ENCODE measurements around the gene MACROH2A1.

The MACROH2A1 gene

GRCh38 chr5:135303582-135304173 lies 95.4 kb downstream of the MACROH2A1 start:
- Histone ChIP-seq H3K27ac (ENCODE audit: low read depth, low read length) (no peak overlapping the region), H3K9ac (ENCODE audit: low read length) (no peak overlapping the region), H4K20me1 (ENCODE audit: low read depth, low read length) (no peaks in the 10 kb centered on the region), H3K9me2 (replicated peaks; ENCODE audit: insufficient read depth, low read length) (no peaks in the 10 kb centered on the region), H2AFZ (ENCODE audit: low read depth, low read length, severe bottlenecking) (no peak overlapping the region), H3K4me2 (ENCODE audit: low read depth, low read length, poor library complexity, severe bottlenecking) (no peak overlapping the region), H3K79me2 (ENCODE audit: insufficient read depth, low read length) (no peaks in the 10 kb centered on the region), H3K4me3 (ENCODE audit: insufficient read depth, low read length, poor library complexity, severe bottlenecking) (no peak overlapping the region), H3K9me3 (ENCODE audit: insufficient read depth, low read length) (no peaks in the 10 kb centered on the region), H3F3A (ENCODE audit: insufficient read depth) (no peaks in the 10 kb centered on the region), H3K36me3 (ENCODE audit: low read length) (no peaks in the 10 kb centered on the region), H3K27me3 (ENCODE audit: low read length) (peaks cover 4% of the 10 kb centered on the region; the same call in 1 of the 2 replicates)
- no peak for TF ChIP-seq EZH2phosphoT487 (conservative IDR thresholded peaks at IDR 0.05; ENCODE audit: low read length)
- TF ChIP-seq, protein P1, sequence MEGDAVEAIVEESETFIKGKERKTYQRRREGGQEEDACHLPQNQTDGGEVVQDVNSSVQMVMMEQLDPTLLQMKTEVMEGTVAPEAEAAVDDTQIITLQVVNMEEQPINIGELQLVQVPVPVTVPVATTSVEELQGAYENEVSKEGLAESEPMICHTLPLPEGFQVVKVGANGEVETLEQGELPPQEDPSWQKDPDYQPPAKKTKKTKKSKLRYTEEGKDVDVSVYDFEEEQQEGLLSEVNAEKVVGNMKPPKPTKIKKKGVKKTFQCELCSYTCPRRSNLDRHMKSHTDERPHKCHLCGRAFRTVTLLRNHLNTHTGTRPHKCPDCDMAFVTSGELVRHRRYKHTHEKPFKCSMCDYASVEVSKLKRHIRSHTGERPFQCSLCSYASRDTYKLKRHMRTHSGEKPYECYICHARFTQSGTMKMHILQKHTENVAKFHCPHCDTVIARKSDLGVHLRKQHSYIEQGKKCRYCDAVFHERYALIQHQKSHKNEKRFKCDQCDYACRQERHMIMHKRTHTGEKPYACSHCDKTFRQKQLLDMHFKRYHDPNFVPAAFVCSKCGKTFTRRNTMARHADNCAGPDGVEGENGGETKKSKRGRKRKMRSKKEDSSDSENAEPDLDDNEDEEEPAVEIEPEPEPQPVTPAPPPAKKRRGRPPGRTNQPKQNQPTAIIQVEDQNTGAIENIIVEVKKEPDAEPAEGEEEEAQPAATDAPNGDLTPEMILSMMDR (IDR thresholded peaks at IDR 0.05; ENCODE audit: insufficient read depth, low read length, poor library complexity, severe bottlenecking), result no peak

DNA sequence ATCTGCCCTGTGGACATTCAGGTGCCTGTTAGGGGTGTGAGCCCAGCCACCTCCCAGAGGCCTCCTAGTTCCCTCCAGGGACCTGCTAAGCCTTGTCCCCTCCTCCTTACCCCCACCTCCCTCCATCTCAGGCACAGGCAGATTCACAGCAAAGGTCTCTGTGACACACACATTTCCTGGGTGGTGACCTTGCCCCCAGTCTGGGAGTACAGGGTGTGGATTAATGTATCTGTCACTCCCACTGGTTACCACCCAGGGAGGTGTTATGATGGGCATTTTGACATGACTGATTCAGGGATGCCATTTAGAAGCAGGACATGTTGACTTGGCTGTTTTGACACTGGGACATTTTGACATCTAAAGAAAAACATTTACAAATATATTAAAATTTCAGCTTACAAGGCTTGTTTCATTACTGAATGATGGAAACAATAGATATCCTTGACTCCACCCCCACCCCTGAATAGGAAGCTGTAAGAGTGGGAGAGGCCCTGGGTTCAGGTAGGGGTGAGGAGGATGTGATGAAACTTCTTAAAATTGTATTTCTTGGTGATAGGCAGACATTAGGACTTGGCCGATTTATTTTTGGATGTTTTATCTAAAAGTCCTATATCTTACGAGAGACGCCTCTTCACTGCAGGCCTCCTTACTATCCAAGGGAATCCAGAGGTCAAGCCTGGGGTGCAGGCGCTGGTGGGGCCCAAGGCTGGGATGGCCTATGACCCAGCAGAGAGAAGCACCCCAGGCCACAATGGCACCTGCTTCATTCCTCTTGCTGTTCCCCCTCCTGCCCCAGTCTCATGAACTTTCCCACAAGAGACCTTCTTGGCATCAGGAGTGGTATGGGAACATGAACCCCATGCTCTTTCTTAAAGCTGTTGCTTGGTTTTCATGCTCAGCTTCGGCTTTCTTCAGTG lies 101.9 kb downstream of the MACROH2A1 start:
- no peak overlapping the region for H3K27ac ChIP-seq (ENCODE audit: low read depth, low read length)
- H4K20me1 ChIP-seq (ENCODE audit: low read depth, low read length), result no peaks in the 10 kb centered on the region
- H3K9me3 ChIP-seq (ENCODE audit: insufficient read depth, low read length), result no peaks in the 10 kb centered on the region
- H3K4me3 ChIP-seq (ENCODE audit: insufficient read depth, low read length, poor library complexity, severe bottlenecking), result no peak overlapping the region
- no peaks in the 10 kb centered on the region for H3K36me3 ChIP-seq (ENCODE audit: low read length)
- no peak overlapping the region for H3K4me2 ChIP-seq (ENCODE audit: low read depth, low read length, poor library complexity, severe bottlenecking)
- no peaks in the 10 kb centered on the region for H3K79me2 ChIP-seq (ENCODE audit: insufficient read depth, low read length)
- TF ChIP-seq, protein P1 (IDR thresholded peaks at IDR 0.05; ENCODE audit: insufficient read depth, low read length, poor library complexity, severe bottlenecking), result no peak
- TF ChIP-seq EZH2phosphoT487 (conservative IDR thresholded peaks at IDR 0.05; ENCODE audit: low read length), result no peak
- H3K27me3 ChIP-seq (ENCODE audit: low read length), result peaks cover 4% of the 10 kb centered on the region; the same call in 1 of the 2 replicates
- no peaks in the 10 kb centered on the region for H3K9me2 ChIP-seq (replicated peaks; ENCODE audit: insufficient read depth, low read length)
- H2AFZ ChIP-seq (ENCODE audit: low read depth, low read length, severe bottlenecking), result no peak overlapping the region
- H3K9ac ChIP-seq (ENCODE audit: low read length), result no peak overlapping the region
- no peaks in the 10 kb centered on the region for H3F3A ChIP-seq (ENCODE audit: insufficient read depth)

DNA sequence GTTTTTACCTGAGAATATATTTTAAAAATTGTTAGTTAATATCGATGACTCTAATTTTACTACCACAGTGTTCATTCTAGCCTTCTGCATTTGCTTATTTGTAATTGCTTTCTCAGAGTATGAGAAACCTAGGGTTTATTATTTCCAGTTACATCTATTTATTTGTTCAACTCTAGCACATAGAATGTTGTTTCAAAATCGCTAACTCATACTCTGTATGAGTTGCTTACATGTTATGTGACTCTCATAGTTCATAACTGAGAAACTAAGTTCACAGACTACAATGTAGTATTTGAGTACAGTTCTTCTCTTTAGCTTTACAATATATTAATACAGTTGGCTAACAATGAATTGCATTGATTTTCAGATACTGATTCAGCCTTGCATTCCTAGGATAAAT lies 103.2 kb downstream of the MACROH2A1 start:
- TF ChIP-seq, protein P1 (IDR thresholded peaks at IDR 0.05; ENCODE audit: insufficient read depth, low read length, poor library complexity, severe bottlenecking), result no peak
- TF ChIP-seq EZH2phosphoT487 (conservative IDR thresholded peaks at IDR 0.05; ENCODE audit: low read length), result no peak
- H3K36me3 ChIP-seq (ENCODE audit: low read length), result no peaks in the 10 kb centered on the region
- no peak overlapping the region for H3K4me3 ChIP-seq (ENCODE audit: insufficient read depth, low read length, poor library complexity, severe bottlenecking)
- H3K9me2 ChIP-seq (replicated peaks; ENCODE audit: insufficient read depth, low read length), result no peaks in the 10 kb centered on the region
- no peak overlapping the region for H3K27ac ChIP-seq (ENCODE audit: low read depth, low read length)
- H3K4me2 ChIP-seq (ENCODE audit: low read depth, low read length, poor library complexity, severe bottlenecking), result no peak overlapping the region
- H3K9me3 ChIP-seq (ENCODE audit: insufficient read depth, low read length), result no peaks in the 10 kb centered on the region
- H2AFZ ChIP-seq (ENCODE audit: low read depth, low read length, severe bottlenecking), result no peak overlapping the region
- no peaks in the 10 kb centered on the region for H3K27me3 ChIP-seq (ENCODE audit: low read length)
- H3K79me2 ChIP-seq (ENCODE audit: insufficient read depth, low read length), result no peaks in the 10 kb centered on the region
- no peaks in the 10 kb centered on the region for H4K20me1 ChIP-seq (ENCODE audit: low read depth, low read length)
- no peak overlapping the region for H3K9ac ChIP-seq (ENCODE audit: low read length)
- H3F3A ChIP-seq (ENCODE audit: insufficient read depth), result no peaks in the 10 kb centered on the region
